H1 (cell line): Measurements from ENCODE around the gene PHLPP1. TPM values are rescaled to one million over a fixed set of nuclear protein-coding genes. Genes with fewer than 3 reads are reported as not detected.
"Not testable (repeated sequence)": the region's sequence is repeated elsewhere in the genome, so short reads cannot be mapped to it uniquely, and the experiment has no call there.

Experiments
- CTCF ChIA-PET: fragments of 300-600 bp; sonication (Branson Sonifier 250); formaldehyde crosslinking; loops from one replicate; lab custom pipeline; 2021; ENCODE audit not compliant: partially characterized antibody; lab: Charles Lee
- POLR2A ChIA-PET: fragments of 300-600 bp; sonication (Branson Sonifier 250); formaldehyde crosslinking; loops from one replicate; lab custom pipeline; 2021; ENCODE audit warnings: inconsistent platforms; ENCODE audit not compliant: partially characterized antibody; lab: Charles Lee
- DNase-seq, 2 experiments: peaks; one replicate each; pipeline versions ENCODE4 v3.0.0 to v3.0.0-alpha.2; 2010 to 2022; ENCODE audit warnings: low spot score in 2 of 2, low read depth in 1 of 2, mixed read lengths in 1 of 2
- FAIRE-seq: peaks from 2 replicates; lab custom pipeline; 2011; peaks lifted over from hg19 to GRCh38; lab: Jason Lieb, UNC
- H2AFZ ChIP-seq: 2 replicates; pipeline ENCODE4 v1.8.1; 2012; ENCODE audit warnings: low read length, inconsistent platforms
- H2AK5ac ChIP-seq: 2 replicates; pipeline ENCODE4 v1.6.1; 2013; ENCODE audit warnings: low read depth, low read length
- H2BK120ac ChIP-seq: replicated peaks from 2 replicates; pipeline ENCODE3; 2013; ENCODE audit warnings: low read depth, low read length, inconsistent platforms
- H2BK12ac ChIP-seq: 2 replicates; pipeline ENCODE4 v1.6.1; 2013; ENCODE audit warnings: low read depth, low read length
- H2BK15ac ChIP-seq: 2 replicates; pipeline ENCODE4 v1.6.1; 2013; ENCODE audit warnings: low read length
- H2BK20ac ChIP-seq: 2 replicates; pipeline ENCODE4 v1.6.1; 2013; ENCODE audit warnings: low read length
- H2BK5ac ChIP-seq: 2 replicates; pipeline ENCODE4 v1.6.1; 2013; ENCODE audit warnings: low read depth, low read length
- H3K14ac ChIP-seq: 2 replicates; pipeline ENCODE4 v1.6.1; 2013; ENCODE audit warnings: inconsistent platforms; ENCODE audit not compliant: insufficient read length
- H3K18ac ChIP-seq: 2 replicates; pipeline ENCODE4 v1.6.1; 2013; ENCODE audit warnings: low read length; ENCODE audit errors: extremely low read depth
- H3K23ac ChIP-seq: 2 replicates; pipeline ENCODE4 v1.6.1; 2013; ENCODE audit warnings: inconsistent platforms; ENCODE audit not compliant: insufficient read length
- H3K23me2 ChIP-seq: 2 replicates; pipeline ENCODE4 v1.6.1; 2013; ENCODE audit warnings: low read depth, low read length
- H3K27ac ChIP-seq: 2 replicates; pipeline ENCODE4 v1.6.1; 2011; ENCODE audit warnings: low read depth, low read length, inconsistent platforms
- H3K27me3 ChIP-seq, 4 experiments: replicated peaks in 1 of 4; 1 replicate in 1 of 4; 2 replicates in 3 of 4; pipeline versions ENCODE4 v1.6.1 to v1.8.1; 2011 to 2013; ENCODE audit warnings: low read length in 3 of 4, mild to moderate bottlenecking in 3 of 4, inconsistent platforms in 2 of 4, mixed read lengths in 2 of 4, moderate library complexity in 1 of 4; ENCODE audit not compliant: control insufficient read depth in 3 of 4, insufficient read depth in 3 of 4; ENCODE audit errors: extremely low read depth in 1 of 4
- H3K36me3 ChIP-seq, 4 experiments: 2 replicates each; pipeline versions ENCODE4 v1.6.1 to v1.8.1; 2011 to 2013; ENCODE audit warnings: mild to moderate bottlenecking in 4 of 4, low read length in 3 of 4, moderate library complexity in 2 of 4, control low read depth in 1 of 4, inconsistent platforms in 1 of 4; ENCODE audit not compliant: insufficient read depth in 4 of 4, control insufficient read depth in 2 of 4
- H3K4ac ChIP-seq: replicated peaks from 2 replicates; pipeline ENCODE3; 2013; ENCODE audit warnings: low read length, low read depth, mixed read lengths, inconsistent platforms; ENCODE audit not compliant: insufficient read length
- H3K4me1 ChIP-seq, 4 experiments: replicated peaks in 1 of 4; 1 replicate in 1 of 4; 2 replicates in 3 of 4; pipeline versions ENCODE4 v1.6.1 to v1.8.1; 2011 to 2013; ENCODE audit warnings: low read length in 3 of 4, inconsistent platforms in 2 of 4, mixed read lengths in 1 of 4; ENCODE audit not compliant: insufficient read depth in 4 of 4, control insufficient read depth in 3 of 4
- H3K4me2 ChIP-seq, 2 experiments: 2 replicates each; pipeline versions ENCODE4 v1.6.1 to v1.8.1; 2011 to 2013; ENCODE audit warnings: low read depth in 2 of 2, low read length in 2 of 2, control low read depth in 1 of 2, inconsistent platforms in 1 of 2, mild to moderate bottlenecking in 1 of 2; ENCODE audit not compliant: insufficient read depth in 1 of 2
- H3K4me3 ChIP-seq, 4 experiments: fragments of 200-600, 300-600 bp in 1 of 4; sonication (generic), shearing (Covaris generic), sonication (Bioruptor Twin) in 1 of 4; 2 replicates each; pipeline versions ENCODE4 v1.5.1 to v1.8.1; 2011 to 2016; ENCODE audit warnings: low read length in 4 of 4, low read depth in 3 of 4, control low read depth in 2 of 4, inconsistent platforms in 2 of 4, mild to moderate bottlenecking in 2 of 4, mixed read lengths in 1 of 4, moderate library complexity in 1 of 4; ENCODE audit not compliant: insufficient read depth in 2 of 4; ENCODE audit errors: extremely low read depth in 1 of 4
- H3K56ac ChIP-seq: replicated peaks from 2 replicates; pipeline ENCODE3; 2013; ENCODE audit warnings: low read depth, mild to moderate bottlenecking, mixed read lengths, low read length, inconsistent platforms; ENCODE audit not compliant: insufficient read length
- H3K79me1 ChIP-seq: 2 replicates; pipeline ENCODE4 v1.6.1; 2013; ENCODE audit warnings: low read depth, low read length, control low read depth
- H3K79me2 ChIP-seq, 2 experiments: 2 replicates each; pipeline versions ENCODE4 v1.6.1 to v1.8.1; 2012 to 2013; ENCODE audit warnings: low read length in 2 of 2, mild to moderate bottlenecking in 2 of 2, inconsistent platforms in 1 of 2; ENCODE audit not compliant: insufficient read depth in 2 of 2, control insufficient read depth in 1 of 2
- H3K9ac ChIP-seq, 4 experiments: replicated peaks in 1 of 4; 1 replicate in 1 of 4; 2 replicates in 3 of 4; pipeline versions ENCODE4 v1.6.1 to v1.8.1; 2011 to 2013; ENCODE audit warnings: low read depth in 3 of 4, low read length in 3 of 4, control low read depth in 2 of 4, mild to moderate bottlenecking in 2 of 4, moderate library complexity in 2 of 4, inconsistent platforms in 1 of 4; ENCODE audit errors: extremely low read depth in 1 of 4
- H3K9me3 ChIP-seq, 2 experiments: 2 replicates each; pipeline versions ENCODE4 v1.6.1 to v1.8.1; 2012 to 2013; ENCODE audit warnings: mild to moderate bottlenecking in 2 of 2, moderate library complexity in 2 of 2, control low read depth in 1 of 2, inconsistent platforms in 1 of 2, low read depth in 1 of 2, low read length in 1 of 2, mixed read lengths in 1 of 2; ENCODE audit not compliant: insufficient read depth in 2 of 2
- H4K20me1 ChIP-seq, 2 experiments: replicated peaks in 1 of 2; 2 replicates each; pipeline versions ENCODE3 to v1.8.1; 2011 to 2013; ENCODE audit warnings: inconsistent platforms in 2 of 2, low read length in 2 of 2, mild to moderate bottlenecking in 1 of 2; ENCODE audit not compliant: insufficient read depth in 2 of 2, control insufficient read depth in 1 of 2
- H4K5ac ChIP-seq: 2 replicates; pipeline ENCODE4 v1.6.1; 2013; ENCODE audit warnings: low read length, low read depth, mixed read lengths, inconsistent platforms; ENCODE audit not compliant: insufficient read length
- H4K8ac ChIP-seq: 2 replicates; pipeline ENCODE4 v1.8.0; 2013; ENCODE audit warnings: mild to moderate bottlenecking, moderate library complexity, low read length, inconsistent platforms; ENCODE audit not compliant: insufficient read depth; ENCODE audit errors: extremely low read depth
- H4K91ac ChIP-seq: replicated peaks from 2 replicates; pipeline ENCODE3; 2013; ENCODE audit warnings: low read length, mixed read lengths, inconsistent platforms; ENCODE audit not compliant: insufficient read length
- WGBS, 2 experiments: shearing (Covaris generic) in 1 of 2; methylation state at CpG; one replicate each; pipeline versions ENCODE4 v1.1.6 to v1.1.7; 2013 to 2015; ENCODE audit warnings: low lambda C conversion rate in 2 of 2, mixed read lengths in 2 of 2, inconsistent platforms in 1 of 2, low coverage in 1 of 2, missing lambda C conversion rate in 1 of 2; ENCODE audit not compliant: insufficient replicate concordance in 2 of 2, insufficient coverage in 1 of 2, insufficient read length in 1 of 2; ENCODE audit errors: extremely low coverage in 1 of 2, missing lambda C conversion rate in 1 of 2; 5-methylcytosine and 5-hydroxymethylcytosine counted together
- polyA plus RNA-seq, 7 experiments: library from polyadenylated mRNA; depleted of rRNA in 3 of 7; stranded (reverse) in 5 of 7; unstranded in 2 of 7; fragments of >200 nt in 5 of 7; fragments of 200-250 nt in 2 of 7; gene quantifications; 1 replicate in 5 of 7; 2 replicates in 1 of 7; 4 replicates in 1 of 7; pipeline versions ENCODE4 v1.2.1 to v1.2.3, GENCODE V29; 2011 to 2013; ENCODE audit warnings: missing spikeins in 2 of 7, mixed read lengths in 2 of 7
- total RNA-seq: library from RNA; stranded (reverse); fragmentation: NEBNext Ultra II Directional; extraction: Animal tissue kit (Norgen Biotek cat#: 25700); gene quantifications from 2 replicates; pipeline ENCODE4 v1.2.1, GENCODE V29; 2021

PHLPP1 gene
- total and polyA plus RNA-seq, 2 of the 8 experiments (the other 6 are each of a cell fraction or from before 2014, with no cell fraction given), result 28.0 to 66.3 TPM

- not testable (repeated sequence) for H3K27ac ChIP-seq, DNase-seq, H2BK5ac ChIP-seq, H3K56ac ChIP-seq, H2BK120ac ChIP-seq, H3K9me3 ChIP-seq, H3K4ac ChIP-seq, H2BK15ac ChIP-seq, H3K4me2 ChIP-seq, H3K36me3 ChIP-seq, H4K91ac ChIP-seq, H3K23me2 ChIP-seq, H4K20me1 ChIP-seq, H3K9ac ChIP-seq, H2BK12ac ChIP-seq, H2AK5ac ChIP-seq, FAIRE-seq, H2AFZ ChIP-seq, H2BK20ac ChIP-seq, H3K79me1 ChIP-seq, H3K27me3 ChIP-seq, H3K18ac ChIP-seq, H4K5ac ChIP-seq, H4K8ac ChIP-seq, H3K14ac ChIP-seq, H3K4me3 ChIP-seq, H3K23ac ChIP-seq
- ChIA-PET CTCF (interaction anchor here (0.6 to 1.4 kb wide), 4 partner anchors 12 to 102 kb away, joined by 3 to 6 read pairs (median 4); no protein-coding TSS in a partner anchor), POLR2A (interaction anchor here (0.8 to 2.4 kb wide), 5 partner anchors 11 to 157 kb away, joined by 3 to 11 read pairs (median 3); no protein-coding TSS in a partner anchor)
- Histone ChIP-seq H3K79me2 (peaks cover 32 to 100% of the 10 kb centered on the region in 2 experiments), H3K4me1 (peaks cover 6 to 46% (median 30%) of the 10 kb centered on the region in 4 experiments)
- WGBS, 2 experiments, result 87% methylated on average over 5 of the region's 5 CpGs; no CpG with 5 or more reads in 1 of the 2 experiments
Measured at GRCh38 chr18:62740650-62741049, 25.3 kb downstream of the PHLPP1 start.
